Activated naive CD4-positive, alpha-beta T cell treated with anti-CD3 and anti-CD28 coated beads, Interleukin-2, amount 50 U/mL, for 24 hours (primary cell): ENCODE measurements around the gene BRAT1.
"Not testable (repeated sequence)": the region's sequence is repeated elsewhere in the genome, so short reads cannot be mapped to it uniquely, and the experiment has no call there.

Source experiments
- H3K27ac Mint-ChIP-seq: one replicate; pipeline ENCODE4 v1.8.0; 2021; ENCODE audit warnings: mild to moderate bottlenecking, mixed read lengths
- H3K27me3 Mint-ChIP-seq: one replicate; pipeline ENCODE4 v1.8.0; 2021; ENCODE audit warnings: mixed read lengths
- H3K36me3 Mint-ChIP-seq: one replicate; pipeline ENCODE4 v1.8.0; 2021; ENCODE audit warnings: mixed read lengths
- H3K4me1 Mint-ChIP-seq: one replicate; pipeline ENCODE4 v1.8.0; 2021; ENCODE audit warnings: mixed read lengths
- H3K4me3 Mint-ChIP-seq: one replicate; pipeline ENCODE4 v1.8.0; 2021; ENCODE audit warnings: mild to moderate bottlenecking, mixed read lengths
- H3K9me3 Mint-ChIP-seq: one replicate; pipeline ENCODE4 v1.8.0; 2021; ENCODE audit warnings: mixed read lengths

The BRAT1 gene

GRCh38 chr7:2589941-2590340 lies 34.6 kb upstream of the BRAT1 start:
- H3K27me3 Mint-ChIP-seq, H3K4me3 Mint-ChIP-seq, H3K36me3 Mint-ChIP-seq, H3K9me3 Mint-ChIP-seq, H3K27ac Mint-ChIP-seq, H3K4me1 Mint-ChIP-seq: not testable (repeated sequence)

GRCh38 chr7:2589341-2589740 lies 34.0 kb upstream of the BRAT1 start:
- Mint-ChIP-seq H3K4me3 (no peak overlapping the region), H3K27me3 (no peaks in the 10 kb centered on the region), H3K9me3 (no peaks in the 10 kb centered on the region), H3K27ac (no peak overlapping the region), H3K36me3 (peaks cover 7% of the 10 kb centered on the region), H3K4me1 (no peaks in the 10 kb centered on the region)

- no peaks in the 10 kb centered on the region for H3K4me1 Mint-ChIP-seq
- no peak overlapping the region for H3K27ac Mint-ChIP-seq
- H3K36me3 Mint-ChIP-seq: peaks cover 7% of the 10 kb centered on the region
- no peak overlapping the region for H3K4me3 Mint-ChIP-seq
- H3K9me3 Mint-ChIP-seq: no peaks in the 10 kb centered on the region
- H3K27me3 Mint-ChIP-seq: no peaks in the 10 kb centered on the region
Observed at GRCh38 chr7:2587778-2588177, 32.5 kb upstream of the BRAT1 start.

- Mint-ChIP-seq H3K36me3 (peaks cover 6% of the 10 kb centered on the region), H3K27ac (no peak overlapping the region), H3K4me3 (no peak overlapping the region), H3K27me3 (no peaks in the 10 kb centered on the region), H3K4me1 (no peaks in the 10 kb centered on the region), H3K9me3 (no peaks in the 10 kb centered on the region)
Observed at GRCh38 chr7:2587134-2587533, 31.8 kb upstream of the BRAT1 start.

- Mint-ChIP-seq H3K4me3 (no peak overlapping the region), H3K36me3 (peaks cover 4% of the 10 kb centered on the region), H3K9me3 (no peaks in the 10 kb centered on the region), H3K4me1 (no peaks in the 10 kb centered on the region), H3K27me3 (no peaks in the 10 kb centered on the region), H3K27ac (no peak overlapping the region)
Observed at GRCh38 chr7:2586326-2587020, 31.1 kb upstream of the BRAT1 start.

GRCh38 chr7:2585446-2585845 lies 30.1 kb upstream of the BRAT1 start:
- Mint-ChIP-seq H3K36me3 (peaks cover 2% of the 10 kb centered on the region), H3K4me3 (no peak overlapping the region), H3K9me3 (no peaks in the 10 kb centered on the region), H3K27ac (no peak overlapping the region), H3K27me3 (no peaks in the 10 kb centered on the region), H3K4me1 (no peaks in the 10 kb centered on the region)

- H3K27ac Mint-ChIP-seq: no peak overlapping the region
- H3K4me1 Mint-ChIP-seq: no peaks in the 10 kb centered on the region
- peaks cover 2% of the 10 kb centered on the region for H3K36me3 Mint-ChIP-seq
- no peaks in the 10 kb centered on the region for H3K27me3 Mint-ChIP-seq
- H3K4me3 Mint-ChIP-seq: no peak overlapping the region
- no peaks in the 10 kb centered on the region for H3K9me3 Mint-ChIP-seq
Observed at GRCh38 chr7:2583798-2584580, 28.7 kb upstream of the BRAT1 start.

GRCh38 chr7:2582006-2582735 lies 26.8 kb upstream of the BRAT1 start:
- Mint-ChIP-seq H3K27ac (no peak overlapping the region), H3K4me3 (no peak overlapping the region), H3K4me1 (no peaks in the 10 kb centered on the region), H3K36me3 (peaks cover 2% of the 10 kb centered on the region), H3K9me3 (no peaks in the 10 kb centered on the region), H3K27me3 (no peaks in the 10 kb centered on the region)

DNA sequence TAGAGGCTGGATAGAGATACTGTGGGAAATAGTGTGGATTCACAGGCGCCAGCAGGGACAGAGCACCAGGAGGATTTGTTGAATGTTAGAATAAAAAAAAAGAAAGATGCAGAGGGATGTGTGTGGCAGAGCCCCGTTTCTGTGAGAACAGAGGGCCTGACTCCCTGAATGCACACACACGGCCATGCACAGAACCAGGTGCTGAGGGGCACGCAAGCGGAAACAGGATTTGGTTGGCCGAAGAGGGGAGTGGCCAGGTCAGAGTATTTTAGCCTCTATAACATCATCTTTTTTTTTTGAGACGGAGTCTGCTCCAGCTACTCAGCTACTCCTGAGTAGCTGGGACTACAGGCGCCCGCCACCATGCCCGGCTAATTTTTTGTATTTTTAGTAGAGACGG lies 25.3 kb upstream of the BRAT1 start:
- H3K27ac Mint-ChIP-seq: no peak overlapping the region

DNA sequence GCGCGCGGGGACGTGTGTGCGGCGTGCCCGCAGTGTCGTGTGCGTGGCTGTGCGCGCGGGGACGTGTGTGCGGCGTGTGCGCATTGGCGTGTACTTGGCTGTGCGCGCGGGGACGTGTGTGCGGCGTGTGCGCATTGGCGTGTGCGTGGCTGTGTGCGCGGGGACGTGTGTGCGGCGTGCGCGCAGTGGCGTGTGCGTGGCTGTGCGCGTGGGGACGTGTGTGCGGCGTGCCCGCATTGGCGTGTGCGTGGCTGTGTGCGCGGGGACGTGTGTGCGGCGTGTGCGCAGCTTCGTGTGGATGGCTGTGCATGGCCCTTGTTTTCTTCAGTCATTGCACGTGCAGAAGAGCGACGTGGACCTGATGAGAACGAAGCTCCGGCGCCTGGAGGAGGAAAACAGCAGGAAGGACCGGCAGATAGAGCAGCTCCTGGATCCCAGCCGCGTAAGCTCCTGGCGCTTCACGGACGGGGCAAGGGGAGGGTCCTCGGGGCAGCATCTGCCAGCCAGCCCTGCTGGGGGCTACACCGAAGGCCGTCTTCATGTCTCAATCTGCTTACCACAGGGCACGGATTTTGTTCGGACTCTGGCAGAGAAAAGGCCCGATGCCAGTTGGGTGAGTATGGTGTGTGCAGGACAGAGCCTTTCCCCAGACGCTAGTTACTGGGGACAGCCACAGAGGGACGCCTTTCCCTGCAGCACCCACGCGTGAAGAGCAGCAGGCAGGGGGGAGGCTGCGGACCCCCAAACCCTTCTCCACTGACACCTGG lies 22.8 kb upstream of the BRAT1 start:
- Mint-ChIP-seq H3K27ac (no peak overlapping the region), H3K4me3 (no peak overlapping the region), H3K36me3 (peaks cover under 1% of the 10 kb centered on the region), H3K4me1 (no peaks in the 10 kb centered on the region), H3K9me3 (no peaks in the 10 kb centered on the region), H3K27me3 (no peaks in the 10 kb centered on the region)

More for the DNA sequence above, 25.3 kb upstream of the BRAT1 start:
- H3K4me1 Mint-ChIP-seq: no peaks in the 10 kb centered on the region
- no peaks in the 10 kb centered on the region for H3K27me3 Mint-ChIP-seq
- H3K36me3 Mint-ChIP-seq: peaks cover 2% of the 10 kb centered on the region
- no peak overlapping the region for H3K4me3 Mint-ChIP-seq
- H3K9me3 Mint-ChIP-seq: no peaks in the 10 kb centered on the region

- Mint-ChIP-seq H3K27ac (no peak overlapping the region), H3K9me3 (no peaks in the 10 kb centered on the region), H3K4me3 (no peak overlapping the region)
Observed at GRCh38 chr7:2576742-2577491, 21.6 kb upstream of the BRAT1 start.

GRCh38 chr7:2575733-2576340 lies 20.5 kb upstream of the BRAT1 start:
- no peaks in the 10 kb centered on the region for H3K27me3 Mint-ChIP-seq
- no peak overlapping the region for H3K4me3 Mint-ChIP-seq
- no peak overlapping the region for H3K27ac Mint-ChIP-seq
- H3K36me3 Mint-ChIP-seq: peaks cover 4% of the 10 kb centered on the region
- peaks cover 4% of the 10 kb centered on the region for H3K4me1 Mint-ChIP-seq
- no peaks in the 10 kb centered on the region for H3K9me3 Mint-ChIP-seq

More at GRCh38 chr7:2576742-2577491, 21.6 kb upstream of the BRAT1 start:
- Mint-ChIP-seq H3K4me1 (peaks cover 3% of the 10 kb centered on the region), H3K27me3 (no peaks in the 10 kb centered on the region), H3K36me3 (peaks cover 4% of the 10 kb centered on the region)

- H3K4me1 Mint-ChIP-seq: peaks cover 4% of the 10 kb centered on the region
- peaks cover 4% of the 10 kb centered on the region for H3K36me3 Mint-ChIP-seq
- H3K9me3 Mint-ChIP-seq: no peaks in the 10 kb centered on the region
- H3K4me3 Mint-ChIP-seq: no peak overlapping the region
- H3K27me3 Mint-ChIP-seq: no peaks in the 10 kb centered on the region
- no peak overlapping the region for H3K27ac Mint-ChIP-seq
Observed at GRCh38 chr7:2575046-2575732, 19.9 kb upstream of the BRAT1 start.

- Mint-ChIP-seq H3K4me3 (no peak overlapping the region), H3K27ac (no peak overlapping the region), H3K9me3 (no peaks in the 10 kb centered on the region), H3K27me3 (no peaks in the 10 kb centered on the region), H3K36me3 (peaks cover 4% of the 10 kb centered on the region), H3K4me1 (peaks cover 4% of the 10 kb centered on the region)
Observed at GRCh38 chr7:2573761-2574160, 18.4 kb upstream of the BRAT1 start.
